Activated CD4-positive, alpha-beta T cell treated with anti-CD3 and anti-CD28 coated beads, Interleukin-2, amount 10 ng/mL, durations not matched to agents 24 days and 14 days (primary cell): Measurements from ENCODE around the gene TRPV2. TPM values are rescaled to one million over a fixed set of nuclear protein-coding genes. Genes with fewer than 3 reads are reported as not detected.
A peak's percentile ranks its signal among the peaks of the same experiment; 100 is the strongest.
"Not testable (repeated sequence)": the region's sequence is repeated elsewhere in the genome, so short reads cannot be mapped to it uniquely, and the experiment has no call there.

Experiments
- DNase-seq: peaks from one replicate; pipeline ENCODE4 v3.0.0; 2022
- H3K27ac Mint-ChIP-seq: one replicate; pipeline ENCODE4 v1.8.0; 2022; ENCODE audit warnings: mild to moderate bottlenecking, mixed read lengths
- H3K27me3 Mint-ChIP-seq: one replicate; pipeline ENCODE4 v1.8.0; 2022; ENCODE audit warnings: mixed read lengths
- H3K36me3 Mint-ChIP-seq: one replicate; pipeline ENCODE4 v1.8.0; 2022; ENCODE audit warnings: low read depth, mild to moderate bottlenecking, mixed read lengths
- H3K4me1 Mint-ChIP-seq: one replicate; pipeline ENCODE4 v1.8.0; 2021; ENCODE audit warnings: mixed read lengths
- H3K4me3 Mint-ChIP-seq: one replicate; pipeline ENCODE4 v1.8.0; 2022; ENCODE audit warnings: mild to moderate bottlenecking, moderate library complexity, mixed read lengths
- H3K9me3 Mint-ChIP-seq: one replicate; pipeline ENCODE4 v1.8.0; 2021; ENCODE audit warnings: mixed read lengths
- intact Hi-C: fragments of 100-400 bp; cut with micrococcal nuclease; formaldehyde crosslinking; loops from one replicate; pipeline ENCODE4 v1.15.1; 2023
- total RNA-seq: library from RNA; stranded (reverse); gene quantifications from 2 replicates; pipeline ENCODE4 v1.2.3, GENCODE V29; 2022

The TRPV2 gene
- total RNA-seq, 1 donor from 2014 or later: 38.7 TPM

DNA sequence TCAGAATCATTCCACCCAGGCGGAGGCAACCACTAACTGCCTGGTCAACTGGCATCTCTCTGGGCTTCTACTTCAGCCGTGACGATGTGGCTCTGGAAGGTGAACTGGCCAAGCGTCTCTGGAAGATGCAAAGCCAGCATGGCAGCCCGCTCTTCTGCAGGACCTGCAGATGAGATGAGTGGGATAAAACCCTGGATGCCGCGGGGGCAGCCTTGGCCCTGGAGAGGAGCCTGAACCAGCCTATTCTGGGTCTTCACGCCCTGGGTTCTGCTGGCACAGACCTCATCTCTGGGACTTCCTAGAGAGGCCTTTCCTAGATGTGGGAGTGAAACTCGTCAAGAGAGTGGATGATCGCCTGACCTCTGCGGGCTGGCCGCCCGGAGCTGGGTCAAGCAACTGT, 23.9 kb upstream of the TRPV2 start:
- H3K4me1 Mint-ChIP-seq: peaks cover 11% of the 10 kb centered on the region
- no peak overlapping the region for H3K4me3 Mint-ChIP-seq
- intact Hi-C loops: no loop called here
- peaks cover 9% of the 10 kb centered on the region for H3K27me3 Mint-ChIP-seq
- H3K27ac Mint-ChIP-seq: no peak overlapping the region
- H3K36me3 Mint-ChIP-seq: no peaks in the 10 kb centered on the region
- DNase-seq: no peak
- H3K9me3 Mint-ChIP-seq: no peaks in the 10 kb centered on the region

GRCh38 chr17:16392491-16392890, 22.9 kb upstream of the TRPV2 start:
- intact Hi-C loops, H3K9me3 Mint-ChIP-seq, H3K4me1 Mint-ChIP-seq, H3K4me3 Mint-ChIP-seq, H3K36me3 Mint-ChIP-seq, H3K27ac Mint-ChIP-seq, DNase-seq, H3K27me3 Mint-ChIP-seq: not testable (repeated sequence)

DNA sequence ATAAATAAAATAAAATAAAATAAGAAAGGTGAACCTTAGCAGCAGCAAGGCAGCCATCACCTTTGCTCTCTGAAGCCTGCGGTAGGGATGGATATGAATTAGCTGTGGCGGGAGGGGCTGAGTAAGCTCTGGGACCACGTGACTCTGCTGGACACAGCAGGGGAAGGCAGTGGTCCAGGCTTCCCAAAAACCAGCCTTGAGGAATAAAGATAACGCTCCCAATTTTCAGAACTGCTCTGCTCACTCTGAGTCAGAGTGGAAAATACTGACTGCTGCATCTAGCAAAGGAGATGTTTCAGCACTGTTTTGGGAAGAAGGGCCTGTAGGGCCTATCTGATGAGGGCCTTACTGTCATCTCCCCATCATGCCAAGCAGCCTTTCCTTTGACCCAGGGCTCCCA, 19.5 kb upstream of the TRPV2 start:
- H3K36me3 Mint-ChIP-seq, H3K9me3 Mint-ChIP-seq, H3K27ac Mint-ChIP-seq, H3K4me3 Mint-ChIP-seq, H3K4me1 Mint-ChIP-seq, H3K27me3 Mint-ChIP-seq, intact Hi-C loops, DNase-seq: not testable (repeated sequence)

- H3K36me3 Mint-ChIP-seq, H3K4me1 Mint-ChIP-seq, H3K27ac Mint-ChIP-seq, H3K9me3 Mint-ChIP-seq, DNase-seq, intact Hi-C loops, H3K4me3 Mint-ChIP-seq, H3K27me3 Mint-ChIP-seq: not testable (repeated sequence)
Measured at GRCh38 chr17:16396693-16397092, 18.7 kb upstream of the TRPV2 start.

- Mint-ChIP-seq H3K4me1 (peaks cover 8% of the 10 kb centered on the region), H3K27me3 (peaks cover 1% of the 10 kb centered on the region), H3K9me3 (no peaks in the 10 kb centered on the region), H3K27ac (no peak overlapping the region), H3K4me3 (no peak overlapping the region), H3K36me3 (no peaks in the 10 kb centered on the region)
- DNase-seq: peak; percentile 74
- intact Hi-C loops: no loop called here
Measured at GRCh38 chr17:16398270-16399267, 16.8 kb upstream of the TRPV2 start.

DNA sequence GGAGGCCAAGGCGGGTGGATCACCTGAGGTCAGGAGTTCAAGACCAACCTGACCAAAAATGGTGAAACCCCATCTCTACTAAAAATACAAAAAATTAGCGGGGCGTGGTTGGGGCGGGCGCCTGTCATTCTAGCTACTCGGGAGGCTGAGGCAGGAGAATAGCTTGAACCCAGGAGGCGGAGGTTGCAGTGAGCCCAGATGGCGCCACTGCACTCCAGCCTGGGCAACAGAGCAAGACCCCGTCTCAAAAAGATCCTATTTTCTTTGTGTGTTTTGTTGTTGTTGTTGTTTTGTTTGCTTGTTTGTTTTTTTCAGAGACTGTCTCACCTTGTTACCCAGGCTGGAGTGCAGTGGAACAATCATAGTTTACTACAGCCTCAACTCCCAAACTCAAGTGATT, 11.5 kb upstream of the TRPV2 start:
- H3K4me3 Mint-ChIP-seq, H3K27ac Mint-ChIP-seq, DNase-seq, intact Hi-C loops, H3K36me3 Mint-ChIP-seq, H3K9me3 Mint-ChIP-seq, H3K4me1 Mint-ChIP-seq: not testable (repeated sequence)
- peaks cover 22% of the 10 kb centered on the region for H3K27me3 Mint-ChIP-seq

- DNase-seq: no peak
- Mint-ChIP-seq H3K4me1 (no peaks in the 10 kb centered on the region), H3K27me3 (peaks cover 22% of the 10 kb centered on the region), H3K36me3 (no peaks in the 10 kb centered on the region), H3K9me3 (no peaks in the 10 kb centered on the region), H3K27ac (no peak overlapping the region), H3K4me3 (peak overlapping the region; percentile 67)
- intact Hi-C loops: no loop called here
Measured at GRCh38 chr17:16406742-16407674, 8.4 kb upstream of the TRPV2 start.

DNA sequence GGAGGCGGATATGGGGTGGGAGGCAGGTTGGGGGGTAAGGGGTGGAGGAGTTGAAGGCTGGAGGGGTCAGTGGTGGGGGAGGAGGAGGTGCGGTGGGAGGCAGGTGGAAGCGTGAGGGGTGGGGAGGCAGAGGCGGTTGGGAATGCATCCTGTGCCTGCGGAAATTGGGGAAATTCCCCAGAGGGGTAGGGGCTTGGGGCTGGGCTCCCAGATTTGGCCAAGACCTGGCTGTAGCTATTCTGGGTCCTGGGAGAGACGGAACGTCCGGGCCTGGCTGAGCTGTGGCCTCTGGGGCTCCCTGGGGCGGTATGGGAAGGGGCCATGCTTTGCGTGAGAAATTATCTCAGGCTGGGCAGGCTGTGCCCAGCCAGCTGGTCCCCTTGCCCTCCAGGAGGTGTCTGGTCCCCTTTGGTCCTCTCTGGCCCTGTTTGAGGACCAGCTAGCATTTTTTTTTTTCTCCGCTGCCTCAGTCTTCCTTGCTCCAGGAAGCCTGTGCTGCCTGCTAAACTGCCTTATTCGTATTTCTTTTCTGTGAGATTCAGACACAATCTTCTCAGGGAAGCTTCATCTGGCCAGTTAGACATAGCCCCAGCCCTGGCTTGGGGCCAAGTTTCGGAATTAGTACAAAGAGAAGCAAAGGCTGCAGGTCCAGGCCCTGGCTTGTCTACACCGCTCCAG, 7.3 kb upstream of the TRPV2 start:
- H3K27ac Mint-ChIP-seq: no peak overlapping the region

GRCh38 chr17:16417399-16417798, 2.0 kb downstream of the TRPV2 start:
- DNase-seq: no peak
- Mint-ChIP-seq H3K4me3 (peak overlapping the region; percentile 100), H3K4me1 (peaks cover 46% of the 10 kb centered on the region), H3K27ac (peak overlapping the region; percentile 100), H3K9me3 (no peaks in the 10 kb centered on the region), H3K36me3 (peaks cover 32% of the 10 kb centered on the region), H3K27me3 (no peaks in the 10 kb centered on the region)
- intact Hi-C loops: loop anchor here (10.0 kb wide), 2 partner anchors 53 to 203 kb away; partner anchors contain the start of genes NCOR1 and PIGL

More for the DNA sequence above, 7.3 kb upstream of the TRPV2 start:
- no peaks in the 10 kb centered on the region for H3K4me1 Mint-ChIP-seq
- intact Hi-C loops: no loop called here
- no peaks in the 10 kb centered on the region for H3K9me3 Mint-ChIP-seq
- peak overlapping the region; percentile 31 for H3K4me3 Mint-ChIP-seq
- no peaks in the 10 kb centered on the region for H3K36me3 Mint-ChIP-seq
- DNase-seq: no peak
- peaks cover 22% of the 10 kb centered on the region for H3K27me3 Mint-ChIP-seq

DNA sequence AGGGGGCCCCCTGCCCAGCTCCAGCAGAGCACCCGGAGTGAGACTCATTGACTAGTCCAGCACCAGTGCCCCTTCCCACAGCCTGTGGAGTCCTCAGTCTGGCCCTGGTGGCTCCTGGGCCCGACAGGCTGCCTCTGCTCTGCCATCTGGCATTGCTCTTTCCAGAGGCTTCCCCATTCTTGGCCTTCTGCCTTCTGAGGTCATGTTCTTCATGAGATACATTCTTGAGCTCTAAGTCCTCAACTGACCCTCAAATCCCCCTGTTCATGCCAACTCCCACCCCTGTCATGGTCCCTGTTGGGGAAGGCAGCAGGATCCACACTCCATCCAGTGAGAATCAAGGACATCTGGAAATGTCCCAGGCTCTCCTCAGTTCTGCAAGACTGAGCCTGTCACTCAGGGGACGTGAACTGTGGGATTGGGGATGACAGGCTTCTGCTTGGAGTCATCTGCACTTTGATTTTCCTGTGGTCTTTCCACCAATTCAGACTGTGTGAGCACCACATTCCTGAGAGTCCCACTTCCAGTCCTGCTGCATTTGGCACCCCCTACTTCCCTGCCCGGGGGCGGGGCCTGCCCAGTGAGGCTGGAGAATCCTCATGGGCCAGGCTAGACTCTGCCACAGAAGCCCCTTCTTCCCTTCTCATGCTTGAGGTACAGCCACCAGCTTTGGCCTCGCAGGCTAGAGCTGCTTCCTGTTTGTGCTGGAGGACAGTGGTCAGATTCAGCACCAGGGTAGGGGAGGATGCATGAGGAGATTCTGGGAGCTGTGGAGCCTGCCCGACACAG, 2.7 kb downstream of the TRPV2 start:
- DNase-seq: no peak
- H3K4me3 Mint-ChIP-seq: peak overlapping the region; percentile 76
- H3K36me3 Mint-ChIP-seq: peaks cover 37% of the 10 kb centered on the region
- no peaks in the 10 kb centered on the region for H3K27me3 Mint-ChIP-seq
- no peaks in the 10 kb centered on the region for H3K9me3 Mint-ChIP-seq
- peak overlapping the region; percentile 84 for H3K27ac Mint-ChIP-seq
- peaks cover 46% of the 10 kb centered on the region for H3K4me1 Mint-ChIP-seq
- intact Hi-C loops: loop anchor here (10.0 kb wide), 2 partner anchors 53 to 203 kb away; partner anchors contain the start of genes NCOR1 and PIGL

GRCh38 chr17:16418685-16419068, 3.3 kb downstream of the TRPV2 start:
- peaks cover 40% of the 10 kb centered on the region for H3K36me3 Mint-ChIP-seq
- no peaks in the 10 kb centered on the region for H3K27me3 Mint-ChIP-seq
- peak overlapping the region; percentile 76 for H3K4me3 Mint-ChIP-seq
- H3K27ac Mint-ChIP-seq: peak overlapping the region; percentile 84
- DNase-seq: no peak
- H3K4me1 Mint-ChIP-seq: peaks cover 46% of the 10 kb centered on the region
- H3K9me3 Mint-ChIP-seq: no peaks in the 10 kb centered on the region
- intact Hi-C loops: loop anchor here (1.0 to 10.0 kb wide), 3 partner anchors 20 to 204 kb away; partner anchors contain the start of genes NCOR1 and PIGL

- no peaks in the 10 kb centered on the region for H3K9me3 Mint-ChIP-seq
- H3K36me3 Mint-ChIP-seq: peaks cover 38% of the 10 kb centered on the region
- intact Hi-C loops: loop anchor here (1.0 to 10.0 kb wide), 3 partner anchors 19 to 204 kb away; partner anchors contain the start of genes NCOR1 and PIGL
- DNase-seq: peak; percentile 79
- peak overlapping the region; percentile 76 for H3K4me3 Mint-ChIP-seq
- H3K27ac Mint-ChIP-seq: peak overlapping the region; percentile 84
- no peaks in the 10 kb centered on the region for H3K27me3 Mint-ChIP-seq
- peaks cover 44% of the 10 kb centered on the region for H3K4me1 Mint-ChIP-seq
Measured at GRCh38 chr17:16419074-16419928, 3.9 kb downstream of the TRPV2 start.
